B cell (primary cell): ENCODE measurements around the gene ARID4B. TPM values are rescaled to one million over a fixed set of nuclear protein-coding genes. Genes with fewer than 3 reads are reported as not detected.
"Not testable (repeated sequence)": the region's sequence is repeated elsewhere in the genome, so short reads cannot be mapped to it uniquely, and the experiment has no call there.

ENCODE experiments used
- ATAC-seq: fragments of 200-7000 bp; cut with Tn5 transposase; one replicate; pipeline ENCODE4 v1.10.0; 2021; ENCODE audit warnings: low read depth, mild to moderate bottlenecking, moderate number of reproducible peaks, moderate library complexity
- CTCF ChIA-PET: fragments of 350-600 bp; sonication (Branson Sonifier 250); formaldehyde crosslinking; loops from one replicate; lab custom pipeline; 2021; ENCODE audit warnings: antibody characterized with exemption, inconsistent platforms; lab: Charles Lee
- POLR2A ChIA-PET: fragments of 350-600 bp; sonication (Branson Sonifier 250); formaldehyde crosslinking; loops from one replicate; lab custom pipeline; 2021; ENCODE audit warnings: antibody characterized with exemption; lab: Charles Lee
- DNase-seq: peaks from one replicate; pipeline ENCODE4 v3.0.0; 2013
- H2AFZ ChIP-seq: 2 replicates; pipeline ENCODE4 v1.6.1; 2012; ENCODE audit warnings: mild to moderate bottlenecking, low read depth, low read length; ENCODE audit not compliant: insufficient read depth, poor library complexity, severe bottlenecking
- H3K27ac ChIP-seq, 2 donors: 1 replicate in 1 of 2; 2 replicates in 1 of 2; pipeline ENCODE4 v1.5.1; 2012 to 2013; ENCODE audit warnings: low read length in 2 of 2, mild to moderate bottlenecking in 2 of 2, moderate library complexity in 1 of 2
- H3K27me3 ChIP-seq, 4 experiments: fragments of 200-600 bp in 1 of 4; sonication (generic) in 1 of 4; replicated peaks in 1 of 4; 1 replicate in 2 of 4; 2 replicates in 2 of 4; pipeline versions ENCODE4 v1.6.1 to v1.7.0; 2013 to 2016; ENCODE audit warnings: low read length in 3 of 4, mild to moderate bottlenecking in 2 of 4, mixed read lengths in 1 of 4, moderate library complexity in 1 of 4; ENCODE audit not compliant: insufficient read depth in 4 of 4, control insufficient read depth in 3 of 4; ENCODE audit errors: control extremely low read depth in 1 of 4
- H3K36me3 ChIP-seq, 2 experiments: replicated peaks in 1 of 2; 1 replicate in 1 of 2; 2 replicates in 1 of 2; pipeline versions ENCODE4 v1.6.1 to v1.7.1; 2013; ENCODE audit warnings: low read length in 1 of 2; ENCODE audit not compliant: insufficient read depth in 2 of 2, control insufficient read depth in 1 of 2; ENCODE audit errors: control extremely low read depth in 1 of 2, extremely low read depth in 1 of 2
- H3K4me1 ChIP-seq, 2 donors: fragments of 200-600 bp in 1 of 2; sonication (generic) in 1 of 2; 1 replicate in 1 of 2; 2 replicates in 1 of 2; pipeline versions ENCODE4 v1.5.1 to v1.6.1; 2013 to 2017; ENCODE audit warnings: low read length in 2 of 2; ENCODE audit not compliant: control insufficient read depth in 2 of 2, insufficient read depth in 2 of 2
- H3K4me2 ChIP-seq: replicated peaks from 2 replicates; pipeline ENCODE3; 2012; ENCODE audit warnings: mild to moderate bottlenecking, low read depth, low read length; ENCODE audit not compliant: poor library complexity, severe bottlenecking
- H3K4me3 ChIP-seq, 5 experiments: fragments of 200-600 bp in 1 of 5; sonication (generic) in 1 of 5; 1 replicate in 3 of 5; 2 replicates in 2 of 5; pipeline versions ENCODE4 v1.5.1 to v1.7.0; 2011 to 2016; ENCODE audit warnings: low read length in 4 of 5, mild to moderate bottlenecking in 4 of 5, low read depth in 2 of 5, control low read depth in 1 of 5, moderate library complexity in 1 of 5; ENCODE audit not compliant: insufficient read depth in 1 of 5; ENCODE audit errors: control extremely low read depth in 1 of 5, extremely low read depth in 1 of 5
- H3K79me2 ChIP-seq: fragments of 200-600 bp; sonication (generic); one replicate; pipeline ENCODE4 v1.6.0; 2016; ENCODE audit warnings: low read length; ENCODE audit not compliant: control insufficient read depth, insufficient read depth
- H3K9ac ChIP-seq: fragments of 200-600 bp; sonication (generic); 2 replicates; pipeline ENCODE4 v1.6.1; 2017; ENCODE audit warnings: mild to moderate bottlenecking, low read length, moderate library complexity
- H3K9me3 ChIP-seq, 3 donors: one replicate each; pipeline versions ENCODE4 v1.6.1 to v1.7.1; 2013; ENCODE audit warnings: low read length in 2 of 3; ENCODE audit not compliant: control insufficient read depth in 2 of 3, insufficient read depth in 1 of 3; ENCODE audit errors: control extremely low read depth in 1 of 3
- H4K20me1 ChIP-seq: 2 replicates; pipeline ENCODE4 v1.6.0; 2012; ENCODE audit warnings: mild to moderate bottlenecking, low read length; ENCODE audit not compliant: insufficient read depth, control insufficient read depth, poor library complexity, severe bottlenecking
- H3K27ac Mint-ChIP-seq: one replicate; pipeline ENCODE4 v1.8.0; 2021; ENCODE audit warnings: mixed read lengths
- H3K27me3 Mint-ChIP-seq: one replicate; pipeline ENCODE4 v1.8.0; 2021; ENCODE audit warnings: mixed read lengths
- H3K4me1 Mint-ChIP-seq: one replicate; pipeline ENCODE4 v1.8.0; 2021; ENCODE audit warnings: mixed read lengths
- H3K4me3 Mint-ChIP-seq: one replicate; pipeline ENCODE4 v1.8.0; 2021; ENCODE audit warnings: mixed read lengths
- H3K9me3 Mint-ChIP-seq: one replicate; pipeline ENCODE4 v1.8.0; 2022; ENCODE audit warnings: mixed read lengths; ENCODE audit not compliant: insufficient read depth
- EZH2 ChIP-seq: IDR thresholded peaks from 2 replicates; pipeline ENCODE4 v1.6.1; 2012; ENCODE audit warnings: borderline replicate concordance, low read depth, mild to moderate bottlenecking, moderate library complexity, low read length; ENCODE audit not compliant: insufficient read depth, poor library complexity, severe bottlenecking
- WGBS: methylation state at CpG from one replicate; pipeline ENCODE4 v1.1.5; 2013; ENCODE audit warnings: missing lambda C conversion rate; ENCODE audit not compliant: insufficient coverage; 5-methylcytosine and 5-hydroxymethylcytosine counted together
- intact Hi-C: fragments of 100-400 bp; cut with micrococcal nuclease; formaldehyde crosslinking; loops from one replicate; pipeline ENCODE4 v1.10.0; 2022
- polyA plus RNA-seq: library from polyadenylated mRNA; depleted of rRNA; stranded (reverse); fragments of >200 nt; gene quantifications from 2 replicates; pipeline ENCODE4 v1.2.3, GENCODE V29; 2012
- total RNA-seq, 2 donors: library from RNA; stranded (reverse); fragments of 120-200 nt in 1 of 2; gene quantifications; 1 replicate in 1 of 2; 2 replicates in 1 of 2; pipeline versions ENCODE4 v1.2.3 to v1.2.4, GENCODE V29; 2013 to 2022
- TF ChIP-seq, protein P1 (sequence below): fragments of 200-600 bp; IDR thresholded peaks from one replicate; pipeline ENCODE4 v1.8.0; 2022; ENCODE audit warnings: antibody characterized with exemption, mild to moderate bottlenecking

Gene ARID4B
- total and polyA plus RNA-seq, 2 donors (not counting 1 experiment from before 2014, with no cell fraction given), result 13.2 to 110 TPM

GRCh38 chr1:235270625-235271024, 57.4 kb downstream of the ARID4B start:
- H3K4me3 ChIP-seq, result no peak overlapping the region
- intact Hi-C loops, result no loop called here

DNA sequence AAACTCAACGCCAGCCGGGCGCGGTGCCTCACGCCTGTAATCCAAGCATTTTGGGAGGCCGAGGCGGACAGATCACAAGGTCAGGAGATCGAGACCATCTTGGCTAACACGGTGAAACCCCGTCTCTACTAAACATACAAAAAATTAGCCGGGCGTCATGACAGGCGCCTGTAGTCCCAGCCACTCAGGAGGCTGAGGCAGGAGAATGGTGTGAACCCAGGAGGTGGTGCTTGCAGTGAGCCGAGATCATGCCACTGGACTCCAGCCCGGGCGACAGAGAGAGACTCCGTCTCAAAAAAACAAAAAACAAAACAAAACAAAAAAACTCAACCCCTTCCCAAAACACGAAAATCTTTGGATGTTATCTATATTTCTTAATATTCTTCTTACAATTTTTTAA, 58.0 kb downstream of the ARID4B start:
- H3K27ac ChIP-seq, intact Hi-C loops, H3K9ac ChIP-seq, H3K36me3 ChIP-seq, H3K9me3 ChIP-seq, H3K27me3 Mint-ChIP-seq, H3K4me2 ChIP-seq, H3K4me3 Mint-ChIP-seq, H3K4me3 ChIP-seq, H3K9me3 Mint-ChIP-seq, DNase-seq, H3K27ac Mint-ChIP-seq, POLR2A ChIA-PET, H3K27me3 ChIP-seq, H2AFZ ChIP-seq, ATAC-seq: not testable (repeated sequence)
- peaks cover 97% of the 10 kb centered on the region for H3K79me2 ChIP-seq
- H3K4me1 ChIP-seq, result peaks cover 18 to 37% of the 10 kb centered on the region in 2 donors
- H4K20me1 ChIP-seq, result peaks cover 74% of the 10 kb centered on the region
- peaks cover 67% of the 10 kb centered on the region for H3K4me1 Mint-ChIP-seq
- CTCF ChIA-PET, result interaction anchor here (1.3 kb wide), 1 partner anchor 146 kb away, joined by 4 read pairs; no protein-coding TSS in a partner anchor
- 100% methylated on average over 3 of the region's 18 CpGs for WGBS

More at GRCh38 chr1:235270625-235271024, 57.4 kb downstream of the ARID4B start:
- peak overlapping the region; percentile 65 for H3K27ac Mint-ChIP-seq
- peaks cover 72% of the 10 kb centered on the region for H3K4me1 Mint-ChIP-seq
- TF ChIP-seq, protein P1, sequence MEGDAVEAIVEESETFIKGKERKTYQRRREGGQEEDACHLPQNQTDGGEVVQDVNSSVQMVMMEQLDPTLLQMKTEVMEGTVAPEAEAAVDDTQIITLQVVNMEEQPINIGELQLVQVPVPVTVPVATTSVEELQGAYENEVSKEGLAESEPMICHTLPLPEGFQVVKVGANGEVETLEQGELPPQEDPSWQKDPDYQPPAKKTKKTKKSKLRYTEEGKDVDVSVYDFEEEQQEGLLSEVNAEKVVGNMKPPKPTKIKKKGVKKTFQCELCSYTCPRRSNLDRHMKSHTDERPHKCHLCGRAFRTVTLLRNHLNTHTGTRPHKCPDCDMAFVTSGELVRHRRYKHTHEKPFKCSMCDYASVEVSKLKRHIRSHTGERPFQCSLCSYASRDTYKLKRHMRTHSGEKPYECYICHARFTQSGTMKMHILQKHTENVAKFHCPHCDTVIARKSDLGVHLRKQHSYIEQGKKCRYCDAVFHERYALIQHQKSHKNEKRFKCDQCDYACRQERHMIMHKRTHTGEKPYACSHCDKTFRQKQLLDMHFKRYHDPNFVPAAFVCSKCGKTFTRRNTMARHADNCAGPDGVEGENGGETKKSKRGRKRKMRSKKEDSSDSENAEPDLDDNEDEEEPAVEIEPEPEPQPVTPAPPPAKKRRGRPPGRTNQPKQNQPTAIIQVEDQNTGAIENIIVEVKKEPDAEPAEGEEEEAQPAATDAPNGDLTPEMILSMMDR, result peak; percentile 24
- TF ChIP-seq EZH2, result no peak
- Histone ChIP-seq H3K9ac (no peak overlapping the region), H3K36me3 (no peaks in the 10 kb centered on the region), H2AFZ (no peak overlapping the region), H3K27me3 (no peaks in the 10 kb centered on the region), H3K79me2 (peaks cover 97% of the 10 kb centered on the region), H3K4me1 (peaks cover 20 to 39% of the 10 kb centered on the region in 2 donors), H4K20me1 (peaks cover 72% of the 10 kb centered on the region), H3K27ac (peak overlapping the region in 1 of 2 donors; percentile 63), H3K4me2 (peak overlapping the region; percentile 44), H3K9me3 (no peaks in the 10 kb centered on the region)
- DNase-seq (peak; percentile 39), ATAC-seq (peak; percentile 40)
- no peaks in the 10 kb centered on the region for H3K27me3 Mint-ChIP-seq
- peak overlapping the region; percentile 26 for H3K4me3 Mint-ChIP-seq
- CTCF ChIA-PET, result interaction anchor here (1.3 kb wide), 1 partner anchor 145 kb away, joined by 4 read pairs; no protein-coding TSS in a partner anchor
- H3K9me3 Mint-ChIP-seq, result no peaks in the 10 kb centered on the region
- POLR2A ChIA-PET, result no interaction called here
